ENCODE measurements around the gene SLBP. TPM values are rescaled to one million over a fixed set of nuclear protein-coding genes. Genes with fewer than 3 reads are reported as not detected.

Gene SLBP
- total and polyA plus RNA-seq, 2 of the 8 experiments (the other 6 are each of a cell fraction or from before 2014, with no cell fraction given) = 44.1 to 49.0 TPM

DNA sequence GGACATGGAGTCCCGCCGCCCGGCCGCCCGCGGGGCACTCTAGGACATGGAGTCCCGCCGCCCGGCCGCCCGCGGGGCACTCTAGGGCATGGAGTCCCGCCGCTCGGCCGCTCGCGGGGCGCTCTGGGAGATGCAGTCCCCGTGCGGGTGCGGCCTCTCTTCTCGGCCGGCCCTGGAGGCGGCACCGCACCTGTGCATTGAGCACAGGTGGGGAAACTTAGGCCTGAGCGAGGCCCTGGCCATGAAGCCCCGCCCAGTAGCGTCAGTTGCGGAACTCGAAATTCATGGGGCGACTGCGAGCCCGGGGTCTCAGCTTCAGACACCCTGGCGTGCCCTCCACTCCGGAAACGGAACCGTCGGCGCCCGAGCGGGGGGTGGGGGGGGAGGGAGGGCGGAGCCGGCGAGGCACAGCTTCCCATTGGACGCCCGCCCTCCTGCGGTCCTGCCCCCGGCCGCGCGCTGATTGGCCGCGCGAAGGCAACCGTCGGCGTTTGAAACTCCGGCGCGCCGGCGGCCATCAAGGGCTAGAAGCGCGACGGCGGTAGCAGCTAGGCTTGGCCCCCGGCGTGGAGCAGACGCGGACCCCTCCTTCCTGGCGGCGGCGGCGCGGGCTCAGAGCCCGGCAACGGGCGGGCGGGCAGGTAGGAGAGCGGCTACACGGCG is 9.0 kb upstream of the SLBP start, which contains the start of the genes TACC3 and TMEM129 (continued):
- TF ChIP-seq, protein P1, sequence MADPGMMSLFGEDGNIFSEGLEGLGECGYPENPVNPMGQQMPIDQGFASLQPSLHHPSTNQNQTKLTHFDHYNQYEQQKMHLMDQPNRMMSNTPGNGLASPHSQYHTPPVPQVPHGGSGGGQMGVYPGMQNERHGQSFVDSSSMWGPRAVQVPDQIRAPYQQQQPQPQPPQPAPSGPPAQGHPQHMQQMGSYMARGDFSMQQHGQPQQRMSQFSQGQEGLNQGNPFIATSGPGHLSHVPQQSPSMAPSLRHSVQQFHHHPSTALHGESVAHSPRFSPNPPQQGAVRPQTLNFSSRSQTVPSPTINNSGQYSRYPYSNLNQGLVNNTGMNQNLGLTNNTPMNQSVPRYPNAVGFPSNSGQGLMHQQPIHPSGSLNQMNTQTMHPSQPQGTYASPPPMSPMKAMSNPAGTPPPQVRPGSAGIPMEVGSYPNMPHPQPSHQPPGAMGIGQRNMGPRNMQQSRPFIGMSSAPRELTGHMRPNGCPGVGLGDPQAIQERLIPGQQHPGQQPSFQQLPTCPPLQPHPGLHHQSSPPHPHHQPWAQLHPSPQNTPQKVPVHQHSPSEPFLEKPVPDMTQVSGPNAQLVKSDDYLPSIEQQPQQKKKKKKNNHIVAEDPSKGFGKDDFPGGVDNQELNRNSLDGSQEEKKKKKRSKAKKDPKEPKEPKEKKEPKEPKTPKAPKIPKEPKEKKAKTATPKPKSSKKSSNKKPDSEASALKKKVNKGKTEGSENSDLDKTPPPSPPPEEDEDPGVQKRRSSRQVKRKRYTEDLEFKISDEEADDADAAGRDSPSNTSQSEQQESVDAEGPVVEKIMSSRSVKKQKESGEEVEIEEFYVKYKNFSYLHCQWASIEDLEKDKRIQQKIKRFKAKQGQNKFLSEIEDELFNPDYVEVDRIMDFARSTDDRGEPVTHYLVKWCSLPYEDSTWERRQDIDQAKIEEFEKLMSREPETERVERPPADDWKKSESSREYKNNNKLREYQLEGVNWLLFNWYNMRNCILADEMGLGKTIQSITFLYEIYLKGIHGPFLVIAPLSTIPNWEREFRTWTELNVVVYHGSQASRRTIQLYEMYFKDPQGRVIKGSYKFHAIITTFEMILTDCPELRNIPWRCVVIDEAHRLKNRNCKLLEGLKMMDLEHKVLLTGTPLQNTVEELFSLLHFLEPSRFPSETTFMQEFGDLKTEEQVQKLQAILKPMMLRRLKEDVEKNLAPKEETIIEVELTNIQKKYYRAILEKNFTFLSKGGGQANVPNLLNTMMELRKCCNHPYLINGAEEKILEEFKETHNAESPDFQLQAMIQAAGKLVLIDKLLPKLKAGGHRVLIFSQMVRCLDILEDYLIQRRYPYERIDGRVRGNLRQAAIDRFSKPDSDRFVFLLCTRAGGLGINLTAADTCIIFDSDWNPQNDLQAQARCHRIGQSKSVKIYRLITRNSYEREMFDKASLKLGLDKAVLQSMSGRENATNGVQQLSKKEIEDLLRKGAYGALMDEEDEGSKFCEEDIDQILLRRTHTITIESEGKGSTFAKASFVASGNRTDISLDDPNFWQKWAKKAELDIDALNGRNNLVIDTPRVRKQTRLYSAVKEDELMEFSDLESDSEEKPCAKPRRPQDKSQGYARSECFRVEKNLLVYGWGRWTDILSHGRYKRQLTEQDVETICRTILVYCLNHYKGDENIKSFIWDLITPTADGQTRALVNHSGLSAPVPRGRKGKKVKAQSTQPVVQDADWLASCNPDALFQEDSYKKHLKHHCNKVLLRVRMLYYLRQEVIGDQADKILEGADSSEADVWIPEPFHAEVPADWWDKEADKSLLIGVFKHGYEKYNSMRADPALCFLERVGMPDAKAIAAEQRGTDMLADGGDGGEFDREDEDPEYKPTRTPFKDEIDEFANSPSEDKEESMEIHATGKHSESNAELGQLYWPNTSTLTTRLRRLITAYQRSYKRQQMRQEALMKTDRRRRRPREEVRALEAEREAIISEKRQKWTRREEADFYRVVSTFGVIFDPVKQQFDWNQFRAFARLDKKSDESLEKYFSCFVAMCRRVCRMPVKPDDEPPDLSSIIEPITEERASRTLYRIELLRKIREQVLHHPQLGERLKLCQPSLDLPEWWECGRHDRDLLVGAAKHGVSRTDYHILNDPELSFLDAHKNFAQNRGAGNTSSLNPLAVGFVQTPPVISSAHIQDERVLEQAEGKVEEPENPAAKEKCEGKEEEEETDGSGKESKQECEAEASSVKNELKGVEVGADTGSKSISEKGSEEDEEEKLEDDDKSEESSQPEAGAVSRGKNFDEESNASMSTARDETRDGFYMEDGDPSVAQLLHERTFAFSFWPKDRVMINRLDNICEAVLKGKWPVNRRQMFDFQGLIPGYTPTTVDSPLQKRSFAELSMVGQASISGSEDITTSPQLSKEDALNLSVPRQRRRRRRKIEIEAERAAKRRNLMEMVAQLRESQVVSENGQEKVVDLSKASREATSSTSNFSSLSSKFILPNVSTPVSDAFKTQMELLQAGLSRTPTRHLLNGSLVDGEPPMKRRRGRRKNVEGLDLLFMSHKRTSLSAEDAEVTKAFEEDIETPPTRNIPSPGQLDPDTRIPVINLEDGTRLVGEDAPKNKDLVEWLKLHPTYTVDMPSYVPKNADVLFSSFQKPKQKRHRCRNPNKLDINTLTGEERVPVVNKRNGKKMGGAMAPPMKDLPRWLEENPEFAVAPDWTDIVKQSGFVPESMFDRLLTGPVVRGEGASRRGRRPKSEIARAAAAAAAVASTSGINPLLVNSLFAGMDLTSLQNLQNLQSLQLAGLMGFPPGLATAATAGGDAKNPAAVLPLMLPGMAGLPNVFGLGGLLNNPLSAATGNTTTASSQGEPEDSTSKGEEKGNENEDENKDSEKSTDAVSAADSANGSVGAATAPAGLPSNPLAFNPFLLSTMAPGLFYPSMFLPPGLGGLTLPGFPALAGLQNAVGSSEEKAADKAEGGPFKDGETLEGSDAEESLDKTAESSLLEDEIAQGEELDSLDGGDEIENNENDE (IDR thresholded peaks at IDR 0.05; ENCODE audit: insufficient replicate concordance, low read length) = no peak
- TF ChIP-seq CHD2 (IDR thresholded peaks at IDR 0.05; ENCODE audit: low read length) = no peak
- no peak for TF ChIP-seq CBX5 (IDR thresholded peaks at IDR 0.05; ENCODE audit: low read depth, low read length)
- TF ChIP-seq SIN3A (conservative IDR thresholded peaks at IDR 0.05 in 1 of 2, IDR thresholded peaks at IDR 0.05 in 1 of 2; ENCODE audit: low read depth in 1 of 2, low read length in 2 of 2) = peak; percentile 13 to 79; a peak in 3 of 4 replicates
- no peak for TF ChIP-seq CBX8 (IDR thresholded peaks at IDR 0.05; ENCODE audit: borderline replicate concordance, low read depth, low read length)
- TF ChIP-seq SIX5 (IDR thresholded peaks at IDR 0.05; ENCODE audit: low read depth, low read length) = peak; percentile 27; the same call in 1 of the 2 replicates
- TF ChIP-seq JUND (IDR thresholded peaks at IDR 0.05; ENCODE audit: low read length) = no peak
- TF ChIP-seq SAP30 (IDR thresholded peaks at IDR 0.05; ENCODE audit: insufficient read depth, insufficient replicate concordance, low read length) = no peak
- no peak for TF ChIP-seq SRF (IDR thresholded peaks at IDR 0.05; ENCODE audit: low read depth, low read length)
- TF ChIP-seq HDAC6 (IDR thresholded peaks at IDR 0.05; ENCODE audit: low read depth, low read length) = no peak
- TF ChIP-seq POU5F1 (IDR thresholded peaks at IDR 0.05; ENCODE audit: low read depth, low read length) = no peak

All from H1 (cell line).